ENCODE data around the gene TAF15. TPM values are rescaled to one million over a fixed set of nuclear protein-coding genes. Genes with fewer than 3 reads are reported as not detected.

The TAF15 gene
- total and polyA plus RNA-seq, 11 donors, result 30.1 to 151 (median 116) TPM

DNA sequence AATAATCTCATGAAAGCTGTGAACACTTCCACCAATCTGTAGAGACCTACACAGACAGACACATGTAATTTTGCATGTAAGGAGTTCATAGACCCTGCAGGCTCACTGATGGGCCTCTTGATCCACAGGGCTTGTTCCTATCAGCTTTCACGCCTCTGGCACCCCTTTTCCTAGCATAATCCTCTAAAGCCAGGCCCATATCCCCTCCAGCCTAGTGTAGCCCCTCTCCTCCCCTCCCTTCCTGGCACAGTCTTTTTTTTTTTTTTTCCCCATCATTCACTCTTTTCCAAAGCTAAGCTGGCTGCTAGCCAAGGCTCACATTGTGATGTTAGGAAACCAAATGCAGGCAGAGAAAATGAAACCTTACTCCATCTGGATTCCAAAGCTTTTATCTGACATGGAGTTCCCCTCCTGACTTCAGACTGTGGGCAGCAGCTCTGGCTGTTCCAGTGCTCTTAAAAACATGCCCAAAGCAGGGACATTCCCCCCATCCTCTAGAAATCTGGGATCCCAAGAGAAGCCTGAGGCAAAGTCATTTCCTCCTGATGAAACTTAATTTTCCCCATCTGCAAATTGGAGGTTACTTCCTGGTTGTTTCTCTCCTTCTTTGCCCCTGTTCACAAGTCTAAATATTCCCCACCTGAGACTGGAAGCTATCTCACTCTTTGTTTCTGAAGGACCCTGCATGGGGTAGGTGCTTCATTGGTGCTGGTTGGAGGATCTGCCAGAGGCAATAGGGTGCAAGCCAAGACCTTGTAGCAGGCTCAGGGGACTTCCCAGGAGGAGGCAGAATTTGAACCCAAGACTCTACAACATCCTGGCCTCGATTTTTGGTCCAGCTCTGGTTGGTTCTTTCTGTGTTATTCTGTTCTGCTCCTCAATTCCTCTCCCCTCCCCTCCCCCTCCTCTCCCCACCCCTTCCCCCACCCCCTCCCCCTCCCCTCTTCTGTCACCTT is 80.8 kb downstream of the TAF15 start:
- intact Hi-C loops (cut with DNase I), result loop anchor here in 2 of 10 donors (5.0 to 10.0 kb wide), 2 partner anchors 65 to 162 kb away; no protein-coding TSS in a partner anchor
- Histone ChIP-seq H3K4me3 (no peak overlapping the region), H3K27ac (peak overlapping the region in 2 of 12 donors; percentile 17 to 78), H3K4me1 (peaks cover 0 to 39% (median 0%) of the 10 kb centered on the region in 12 donors), H3K27me3 (peaks cover 0 to 6% (median 0%) of the 10 kb centered on the region in 9 donors), H3K9me3 (no peaks in the 10 kb centered on the region), H3K36me3 (no peaks in the 10 kb centered on the region)
- no peak for ATAC-seq
- TF ChIP-seq POLR2A (IDR thresholded peaks at IDR 0.05), result no peak
- TF ChIP-seq, protein P1, sequence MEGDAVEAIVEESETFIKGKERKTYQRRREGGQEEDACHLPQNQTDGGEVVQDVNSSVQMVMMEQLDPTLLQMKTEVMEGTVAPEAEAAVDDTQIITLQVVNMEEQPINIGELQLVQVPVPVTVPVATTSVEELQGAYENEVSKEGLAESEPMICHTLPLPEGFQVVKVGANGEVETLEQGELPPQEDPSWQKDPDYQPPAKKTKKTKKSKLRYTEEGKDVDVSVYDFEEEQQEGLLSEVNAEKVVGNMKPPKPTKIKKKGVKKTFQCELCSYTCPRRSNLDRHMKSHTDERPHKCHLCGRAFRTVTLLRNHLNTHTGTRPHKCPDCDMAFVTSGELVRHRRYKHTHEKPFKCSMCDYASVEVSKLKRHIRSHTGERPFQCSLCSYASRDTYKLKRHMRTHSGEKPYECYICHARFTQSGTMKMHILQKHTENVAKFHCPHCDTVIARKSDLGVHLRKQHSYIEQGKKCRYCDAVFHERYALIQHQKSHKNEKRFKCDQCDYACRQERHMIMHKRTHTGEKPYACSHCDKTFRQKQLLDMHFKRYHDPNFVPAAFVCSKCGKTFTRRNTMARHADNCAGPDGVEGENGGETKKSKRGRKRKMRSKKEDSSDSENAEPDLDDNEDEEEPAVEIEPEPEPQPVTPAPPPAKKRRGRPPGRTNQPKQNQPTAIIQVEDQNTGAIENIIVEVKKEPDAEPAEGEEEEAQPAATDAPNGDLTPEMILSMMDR (IDR thresholded peaks at IDR 0.05), result no peak
- peak in 2 of 5 donors; percentile 12 to 39 for DNase-seq
- 70 to 87% (median 78%) methylated on average over 2 of the region's 2 CpGs for WGBS, 4 donors

- DNase-seq (peak in 1 of 5 donors; percentile 10), ATAC-seq (peak in 2 of 4 donors; percentile 37 to 47)
- intact Hi-C loops (cut with DNase I), result loop anchor here in 1 of 10 donors (10.0 kb wide), 1 partner anchor 64 kb away; no protein-coding TSS in a partner anchor
- H3K27ac ChIP-seq, result peak overlapping the region in 1 of 12 donors; percentile 77
- no peak overlapping the region for H3K4me3 ChIP-seq
- peaks cover 0 to 43% (median 0%) of the 10 kb centered on the region in 12 donors for H3K4me1 ChIP-seq
- no peaks in the 10 kb centered on the region for H3K36me3 ChIP-seq
- no peaks in the 10 kb centered on the region for H3K9me3 ChIP-seq
- H3K27me3 ChIP-seq, result peaks cover 0 to 6% (median 0%) of the 10 kb centered on the region in 9 donors
- WGBS, 4 donors, result 59 to 68% (median 64%) methylated on average over 4 of the region's 4 CpGs
- TF ChIP-seq, protein P1 (IDR thresholded peaks at IDR 0.05), result no peak
- no peak for TF ChIP-seq POLR2A (IDR thresholded peaks at IDR 0.05)
Observed at GRCh38 chr17:35890774-35891155, 81.5 kb downstream of the TAF15 start.

- no peak for DNase-seq
- Histone ChIP-seq H3K36me3 (no peaks in the 10 kb centered on the region), H3K27ac (peak overlapping the region in 1 of 12 donors; percentile 77), H3K4me3 (no peak overlapping the region), H3K4me1 (peaks cover 0 to 48% (median 0%) of the 10 kb centered on the region in 12 donors), H3K27me3 (peaks cover 0 to 10% (median 0%) of the 10 kb centered on the region in 9 donors), H3K9me3 (no peaks in the 10 kb centered on the region)
- intact Hi-C loops (cut with DNase I), result loop anchor here in 1 of 10 donors (10.0 kb wide), 1 partner anchor 64 kb away; no protein-coding TSS in a partner anchor
- no peak for TF ChIP-seq POLR2A (IDR thresholded peaks at IDR 0.05)
- TF ChIP-seq, protein P1 (IDR thresholded peaks at IDR 0.05), result no peak
- 86 to 90% (median 88%) methylated on average over 4 of the region's 4 CpGs for WGBS, 4 donors
- ATAC-seq, result no peak
Observed at GRCh38 chr17:35891269-35891668, 82.0 kb downstream of the TAF15 start.
